ENCODE measurements around the gene MLYCD. TPM values are rescaled to one million over a fixed set of nuclear protein-coding genes. Genes with fewer than 3 reads are reported as not detected.
A peak's percentile ranks its signal among the peaks of the same experiment; 100 is the strongest.

Gene MLYCD
- total RNA-seq, 6 donors from 2014 or later = 7.5 to 30.4 (median 11.3) TPM

DNA sequence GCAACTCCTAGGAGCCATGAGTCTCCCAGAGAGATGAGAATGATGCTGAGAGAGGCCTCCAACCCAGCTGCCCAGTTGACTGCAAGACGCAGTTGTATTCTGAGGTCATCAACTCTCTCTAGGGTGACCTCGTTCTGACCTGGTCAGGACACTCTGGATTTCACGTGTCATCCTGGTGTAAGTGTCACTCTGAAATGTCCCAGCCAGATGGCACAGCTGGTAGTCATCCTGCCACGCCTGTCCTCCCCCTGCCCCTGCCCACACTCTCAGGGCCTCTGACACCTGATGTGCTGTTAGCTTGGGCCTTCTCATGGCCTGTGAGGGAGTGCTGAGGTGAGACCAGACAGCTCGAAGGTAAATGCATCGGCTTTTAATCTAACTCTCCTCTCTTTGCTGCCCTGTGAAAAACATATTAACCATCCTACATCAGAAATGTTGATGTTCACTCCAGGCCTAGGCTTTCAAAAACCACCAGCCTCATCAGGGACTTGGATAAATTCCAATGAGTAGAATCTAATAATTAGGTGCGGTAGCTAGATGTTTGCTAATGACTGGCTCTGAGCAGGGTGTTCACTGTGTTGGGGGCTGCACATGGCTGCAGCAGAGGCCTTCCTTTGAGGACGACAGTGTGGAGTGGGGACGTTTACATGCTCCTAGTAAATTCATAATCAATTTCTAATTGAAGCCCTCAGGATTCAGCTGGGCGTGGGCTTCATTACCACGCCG is 13.8 kb downstream of the MLYCD start:
- ATAC-seq (ENCODE audit: low FRiP score in 2 of 2) (no peak), DNase-seq (no peak)
- no peak overlapping the region for H3K4me3 ChIP-seq
- H3K4me1 ChIP-seq = peaks cover 0 to 12% (median 6%) of the 10 kb centered on the region in 4 donors
- H3K27me3 ChIP-seq = no peaks in the 10 kb centered on the region
- no peak for TF ChIP-seq POLR2A (IDR thresholded peaks at IDR 0.05)
- TF ChIP-seq POLR2AphosphoS5 (IDR thresholded peaks at IDR 0.05) = peak; percentile 69 to 74
- H3K27ac ChIP-seq = peak overlapping the region; percentile 11 to 72 (median 66)
- 68 to 79% methylated on average over 11 to 12 of the region's 12 CpGs for WGBS, 2 donors
- no peaks in the 10 kb centered on the region for H3K9me3 ChIP-seq
- H3K36me3 ChIP-seq = peaks cover 19 to 94% (median 68%) of the 10 kb centered on the region in 4 donors

DNA sequence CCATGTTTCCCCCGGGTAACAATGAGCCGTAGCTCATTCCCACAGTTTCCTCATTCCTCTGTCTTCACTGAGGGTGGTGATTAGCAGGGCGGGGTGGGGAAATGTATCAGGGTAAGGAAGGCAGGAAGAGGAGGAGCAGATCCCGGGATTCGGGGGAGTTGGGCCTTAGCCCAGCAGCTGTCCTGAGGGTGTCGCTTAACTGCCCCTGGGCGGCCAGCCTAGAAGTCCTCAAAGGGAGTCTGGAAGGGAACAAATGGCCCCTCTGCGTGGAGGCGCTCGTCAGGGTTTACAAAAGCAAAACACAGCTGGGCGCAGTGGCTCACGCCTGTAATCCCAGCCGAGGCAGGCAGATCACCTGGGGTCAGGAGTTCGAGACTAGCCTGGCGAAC is 14.3 kb downstream of the MLYCD start:
- Histone ChIP-seq H3K27me3 (no peaks in the 10 kb centered on the region), H3K4me3 (no peak overlapping the region), H3K27ac (peak overlapping the region; percentile 11 to 72 (median 66)), H3K4me1 (peaks cover 0 to 12% (median 6%) of the 10 kb centered on the region in 4 donors), H3K36me3 (peaks cover 20 to 95% (median 70%) of the 10 kb centered on the region in 4 donors), H3K9me3 (no peaks in the 10 kb centered on the region)
- DNase-seq = peak; percentile 37 to 42
- ATAC-seq (ENCODE audit: low FRiP score in 2 of 2) = peak; percentile 46 to 61
- TF ChIP-seq POLR2AphosphoS5 (IDR thresholded peaks at IDR 0.05) = peak in 1 of 2 donors; percentile 37
- TF ChIP-seq, protein P1, sequence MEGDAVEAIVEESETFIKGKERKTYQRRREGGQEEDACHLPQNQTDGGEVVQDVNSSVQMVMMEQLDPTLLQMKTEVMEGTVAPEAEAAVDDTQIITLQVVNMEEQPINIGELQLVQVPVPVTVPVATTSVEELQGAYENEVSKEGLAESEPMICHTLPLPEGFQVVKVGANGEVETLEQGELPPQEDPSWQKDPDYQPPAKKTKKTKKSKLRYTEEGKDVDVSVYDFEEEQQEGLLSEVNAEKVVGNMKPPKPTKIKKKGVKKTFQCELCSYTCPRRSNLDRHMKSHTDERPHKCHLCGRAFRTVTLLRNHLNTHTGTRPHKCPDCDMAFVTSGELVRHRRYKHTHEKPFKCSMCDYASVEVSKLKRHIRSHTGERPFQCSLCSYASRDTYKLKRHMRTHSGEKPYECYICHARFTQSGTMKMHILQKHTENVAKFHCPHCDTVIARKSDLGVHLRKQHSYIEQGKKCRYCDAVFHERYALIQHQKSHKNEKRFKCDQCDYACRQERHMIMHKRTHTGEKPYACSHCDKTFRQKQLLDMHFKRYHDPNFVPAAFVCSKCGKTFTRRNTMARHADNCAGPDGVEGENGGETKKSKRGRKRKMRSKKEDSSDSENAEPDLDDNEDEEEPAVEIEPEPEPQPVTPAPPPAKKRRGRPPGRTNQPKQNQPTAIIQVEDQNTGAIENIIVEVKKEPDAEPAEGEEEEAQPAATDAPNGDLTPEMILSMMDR (IDR thresholded peaks at IDR 0.05) = no peak
- TF ChIP-seq POLR2A (IDR thresholded peaks at IDR 0.05) = no peak
- TF ChIP-seq EP300 (IDR thresholded peaks at IDR 0.05) = no peak
- 51 to 69% methylated on average over 14 to 15 of the region's 15 CpGs for WGBS, 2 donors

DNA sequence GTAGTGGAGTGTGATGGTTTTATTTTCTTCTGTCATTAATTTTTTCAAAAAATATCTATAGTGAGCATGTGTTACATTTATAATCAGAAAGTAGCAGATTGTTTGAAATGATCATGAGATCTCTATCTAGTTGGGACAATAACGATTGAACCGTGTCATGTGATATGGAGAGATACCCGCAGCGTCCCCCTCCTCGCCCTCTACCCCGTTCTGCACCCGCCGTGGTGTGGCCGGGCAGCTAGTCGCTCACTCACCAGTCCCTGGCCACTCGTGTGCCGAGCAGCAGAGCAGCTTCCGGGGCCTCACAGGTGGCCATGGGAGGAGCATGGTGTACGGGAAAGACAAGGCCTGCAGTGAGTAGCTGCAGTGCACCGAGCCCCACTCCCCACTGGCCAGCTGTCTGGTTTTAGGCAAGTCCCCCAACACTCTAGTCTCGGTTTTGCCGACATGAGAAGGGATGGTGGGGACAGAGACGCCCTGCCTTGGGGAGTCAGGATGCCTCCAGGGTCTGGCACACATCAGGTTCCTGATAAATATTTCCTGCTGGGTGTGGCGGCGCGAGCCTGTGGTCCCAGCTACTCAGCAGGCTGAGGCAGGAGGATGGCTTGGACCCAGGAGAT is 15.3 kb downstream of the MLYCD start:
- ATAC-seq (ENCODE audit: low FRiP score in 2 of 2) (no peak), DNase-seq (peak in 1 of 2 donors; percentile 58)
- H3K9me3 ChIP-seq = no peaks in the 10 kb centered on the region
- H3K27me3 ChIP-seq = no peaks in the 10 kb centered on the region
- WGBS, 2 donors = 94 to 95% methylated on average over 14 to 20 of the region's 21 CpGs
- H3K27ac ChIP-seq = no peak overlapping the region
- peaks cover 20 to 96% (median 72%) of the 10 kb centered on the region in 4 donors for H3K36me3 ChIP-seq
- H3K4me3 ChIP-seq = no peak overlapping the region
- TF ChIP-seq POLR2AphosphoS5 (IDR thresholded peaks at IDR 0.05) (no peak), POLR2A (IDR thresholded peaks at IDR 0.05) (no peak), EP300 (IDR thresholded peaks at IDR 0.05) (no peak)
- TF ChIP-seq, protein P1 (IDR thresholded peaks at IDR 0.05) = no peak
- peaks cover 0 to 12% (median 6%) of the 10 kb centered on the region in 4 donors for H3K4me1 ChIP-seq

DNA sequence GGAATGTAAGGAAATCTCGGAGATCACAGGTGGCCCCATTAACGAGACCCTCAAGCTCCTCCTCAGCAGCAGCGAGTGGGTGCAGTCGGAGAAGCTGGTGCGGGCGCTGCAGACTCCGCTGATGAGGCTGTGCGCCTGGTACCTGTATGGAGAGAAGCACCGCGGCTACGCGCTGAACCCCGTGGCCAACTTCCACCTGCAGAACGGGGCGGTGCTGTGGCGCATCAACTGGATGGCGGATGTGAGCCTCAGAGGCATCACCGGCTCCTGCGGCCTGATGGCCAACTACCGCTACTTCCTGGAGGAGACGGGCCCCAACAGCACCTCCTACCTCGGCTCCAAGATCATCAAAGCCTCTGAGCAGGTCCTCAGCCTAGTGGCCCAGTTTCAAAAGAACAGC is 16.2 kb downstream of the MLYCD start:
- WGBS, 2 donors = 92 to 93% methylated on average over 19 to 22 of the region's 22 CpGs
- no peaks in the 10 kb centered on the region for H3K9me3 ChIP-seq
- peaks cover 25 to 96% (median 75%) of the 10 kb centered on the region in 4 donors for H3K36me3 ChIP-seq
- no peak for TF ChIP-seq POLR2A (IDR thresholded peaks at IDR 0.05)
- TF ChIP-seq POLR2AphosphoS5 (IDR thresholded peaks at IDR 0.05) = no peak
- TF ChIP-seq, protein P1 (IDR thresholded peaks at IDR 0.05) = no peak
- TF ChIP-seq EP300 (IDR thresholded peaks at IDR 0.05) = no peak
- ATAC-seq (ENCODE audit: low FRiP score in 2 of 2) (no peak), DNase-seq (peak in 1 of 2 donors; percentile 74)
- H3K4me3 ChIP-seq = no peak overlapping the region
- no peak overlapping the region for H3K27ac ChIP-seq
- H3K4me1 ChIP-seq = peaks cover 0 to 12% (median 6%) of the 10 kb centered on the region in 4 donors
- no peaks in the 10 kb centered on the region for H3K27me3 ChIP-seq

DNA sequence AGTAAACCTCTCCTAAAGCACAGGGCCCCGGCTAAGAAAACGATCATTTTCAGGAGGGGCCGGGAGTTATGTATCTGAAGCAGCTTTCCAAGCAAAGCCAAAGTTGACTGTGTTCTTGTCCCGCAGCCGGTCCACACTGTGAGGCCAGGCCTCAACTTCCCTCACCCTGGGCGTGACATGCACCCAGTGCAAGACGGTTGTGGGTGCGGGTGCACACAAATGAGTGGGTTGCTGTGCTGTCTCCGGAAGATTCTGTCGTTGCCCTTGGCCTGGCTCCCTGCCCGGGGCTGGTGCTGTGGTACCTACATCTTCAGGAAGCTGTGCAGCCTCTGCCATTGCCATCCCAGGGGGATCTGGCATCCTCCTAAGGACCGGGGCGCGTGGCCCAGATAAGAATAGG is 16.6 kb downstream of the MLYCD start:
- DNase-seq (no peak), ATAC-seq (ENCODE audit: low FRiP score in 2 of 2) (no peak)
- Histone ChIP-seq H3K27ac (no peak overlapping the region), H3K9me3 (no peaks in the 10 kb centered on the region), H3K27me3 (no peaks in the 10 kb centered on the region), H3K4me3 (no peak overlapping the region), H3K4me1 (peaks cover 0 to 12% (median 6%) of the 10 kb centered on the region in 4 donors), H3K36me3 (peaks cover 28 to 96% (median 76%) of the 10 kb centered on the region in 4 donors)
- TF ChIP-seq, protein P1 (IDR thresholded peaks at IDR 0.05) = no peak
- WGBS, 2 donors = 96 to 98% methylated on average over 7 to 14 of the region's 14 CpGs

Measured in upper lobe of left lung (tissue), 6 donors.